DMS 273 (cell line): ENCODE measurements around the gene NLRP12.
"Not testable (repeated sequence)": the region's sequence is repeated elsewhere in the genome, so short reads cannot be mapped to it uniquely, and the experiment has no call there.

Experiments used
- DNase-seq: peaks from one replicate; lab custom pipeline; 2025; ENCODE audit not compliant: unreplicated experiment; lab: John Stamatoyannopoulos, UW

Gene NLRP12

DNA sequence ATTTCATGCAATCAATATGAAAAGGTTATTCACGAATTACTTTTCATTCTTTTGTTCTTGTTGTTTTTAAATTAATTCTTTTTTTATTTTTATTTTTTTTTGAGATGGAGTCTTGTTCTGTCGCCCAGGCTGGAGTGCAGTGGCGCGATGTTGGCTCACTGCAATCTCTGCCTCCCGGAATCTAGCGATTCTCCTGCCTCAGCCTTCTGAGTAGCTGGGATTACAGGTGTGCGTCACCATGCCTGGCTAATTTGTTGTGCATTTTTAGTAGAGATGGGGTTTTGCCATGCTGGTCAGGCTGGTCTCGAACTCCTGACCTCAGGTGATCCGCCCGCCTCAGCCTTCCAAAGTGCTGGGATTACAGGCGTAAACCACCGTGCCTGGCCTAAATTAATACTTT is 16.1 kb upstream of the NLRP12 start:
- not testable (repeated sequence) for DNase-seq

DNA sequence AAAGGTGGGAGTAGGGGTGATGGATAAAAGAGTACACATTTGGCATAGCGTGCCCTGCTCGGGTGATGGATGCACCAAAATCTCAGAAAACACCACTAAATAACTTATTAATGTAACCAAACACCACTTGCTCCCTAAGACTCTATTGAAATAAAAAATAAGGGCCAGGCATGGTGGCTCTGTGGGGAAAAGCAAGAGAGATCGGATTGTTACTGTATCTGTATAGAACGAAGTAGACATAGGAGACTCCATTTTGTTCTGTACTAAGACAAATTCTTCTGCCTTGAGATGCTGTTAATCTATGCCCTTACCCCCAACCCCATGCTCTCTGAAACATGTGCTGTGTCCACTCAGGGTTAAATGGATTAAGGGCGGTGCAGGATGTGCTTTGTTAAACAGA is 14.3 kb upstream of the NLRP12 start:
- not testable (repeated sequence) for DNase-seq

DNA sequence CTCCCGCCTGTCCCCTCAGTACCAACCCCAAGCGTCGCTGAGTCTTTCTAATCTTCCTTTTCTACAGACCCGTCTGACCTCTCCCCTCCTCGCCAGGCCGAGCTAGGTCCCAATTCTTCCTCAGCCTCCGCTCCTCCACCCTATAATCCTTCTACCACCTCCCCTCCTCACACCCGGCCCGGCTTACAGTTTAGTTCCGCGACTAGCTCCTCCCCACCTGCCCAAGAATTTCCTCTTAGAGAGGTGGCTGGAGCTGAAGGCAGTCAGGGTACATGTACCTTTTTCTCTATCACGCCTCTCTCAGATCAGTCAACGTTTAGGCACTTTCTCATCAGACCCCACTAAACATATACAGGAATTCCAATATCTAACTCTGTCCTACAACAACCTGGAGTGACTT is 8.7 kb upstream of the NLRP12 start:
- DNase-seq, result not testable (repeated sequence)

DNA sequence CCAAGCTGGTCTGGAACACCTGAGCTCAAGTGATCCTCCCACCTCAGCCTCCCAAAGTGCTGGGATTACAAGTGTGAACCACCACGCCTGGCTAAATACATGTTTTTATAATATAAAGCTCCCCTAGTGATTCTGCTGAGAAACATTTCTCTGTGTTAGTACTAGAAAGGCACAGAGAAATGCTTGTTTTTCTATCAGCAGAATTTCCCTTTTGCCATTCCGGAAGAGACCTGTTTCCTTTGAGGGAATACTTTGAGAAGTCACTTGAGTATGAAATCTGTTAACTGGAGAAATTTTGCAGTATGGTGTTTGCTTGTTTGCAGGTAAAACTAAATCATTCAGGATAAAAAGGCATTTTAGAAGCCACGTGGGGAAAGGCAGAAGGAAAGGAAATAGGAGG is 4.4 kb upstream of the NLRP12 start:
- DNase-seq, result no peak

DNA sequence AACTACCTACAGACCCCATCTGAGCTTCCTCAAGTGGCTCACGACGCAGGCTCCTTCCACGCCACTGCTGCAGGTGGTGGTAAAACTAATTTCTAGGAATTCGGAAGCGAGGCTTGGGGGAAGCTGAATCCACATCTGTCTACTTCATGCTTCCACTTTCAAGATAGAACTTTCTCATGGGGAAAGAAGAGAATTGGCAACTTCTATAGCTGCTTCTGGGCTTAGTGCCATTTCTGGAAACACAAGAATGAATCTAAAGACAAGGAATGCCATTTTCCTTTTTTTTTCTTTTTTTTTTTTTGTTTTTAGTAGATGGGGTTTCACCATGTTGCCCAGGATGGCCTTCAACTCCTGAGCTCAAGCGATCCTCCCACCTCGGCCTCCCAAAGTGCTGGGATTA is 2.8 kb upstream of the NLRP12 start:
- no peak for DNase-seq

DNA sequence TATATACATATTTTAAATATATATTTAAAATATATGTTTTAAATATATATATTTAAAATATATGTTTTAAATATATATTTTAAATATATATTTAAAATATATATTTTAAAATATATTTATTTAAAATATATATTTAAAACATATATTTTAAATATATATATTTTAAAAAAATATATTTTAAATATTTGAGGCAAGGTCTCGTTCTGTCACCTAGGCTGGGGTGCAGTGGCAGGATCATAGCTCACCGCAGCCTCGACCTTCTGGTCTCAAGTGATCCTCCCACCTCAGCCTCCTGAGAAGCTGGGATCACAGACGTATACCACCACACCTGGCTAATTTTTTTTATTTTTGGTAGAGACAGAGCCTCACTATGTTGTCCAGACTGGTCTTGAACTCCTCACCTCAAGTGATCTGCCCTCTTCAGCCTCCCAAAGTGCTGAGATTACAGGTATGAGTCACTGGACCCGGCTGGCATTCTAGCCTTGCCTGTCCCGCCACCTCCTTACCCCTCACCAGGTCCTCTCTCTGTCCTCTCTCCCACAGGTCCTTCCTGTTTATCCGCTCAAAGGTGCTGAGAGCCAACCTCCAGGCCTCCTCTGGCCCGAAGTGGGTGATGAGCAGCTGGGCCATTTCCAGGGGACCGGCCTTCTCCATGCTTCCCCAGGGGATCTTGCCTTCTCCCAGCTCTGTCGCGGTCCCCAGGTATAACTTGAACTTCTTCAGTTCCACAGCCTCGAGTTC is 564 bp downstream of the NLRP12 start:
- DNase-seq, result no peak

DNA sequence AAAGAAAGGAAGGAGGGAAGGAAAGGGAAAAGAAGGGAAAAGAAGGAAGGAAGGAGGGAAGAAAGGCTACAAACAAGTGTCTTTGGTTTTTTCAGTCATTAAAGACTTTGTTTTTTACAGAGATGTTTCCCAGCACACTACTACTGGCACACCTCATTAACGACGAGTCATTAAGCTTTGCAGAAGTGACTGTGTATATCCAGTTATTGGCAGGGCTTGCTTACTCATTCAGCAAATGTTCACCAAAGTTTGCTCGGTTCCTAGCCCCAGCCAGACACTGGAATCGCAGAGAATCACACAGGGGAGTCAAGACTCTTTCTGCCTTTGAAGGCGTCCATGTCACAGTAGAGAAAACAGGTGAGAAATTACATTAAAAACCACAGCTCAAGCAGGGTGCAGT is 4.3 kb downstream of the NLRP12 start:
- DNase-seq, result no peak

DNA sequence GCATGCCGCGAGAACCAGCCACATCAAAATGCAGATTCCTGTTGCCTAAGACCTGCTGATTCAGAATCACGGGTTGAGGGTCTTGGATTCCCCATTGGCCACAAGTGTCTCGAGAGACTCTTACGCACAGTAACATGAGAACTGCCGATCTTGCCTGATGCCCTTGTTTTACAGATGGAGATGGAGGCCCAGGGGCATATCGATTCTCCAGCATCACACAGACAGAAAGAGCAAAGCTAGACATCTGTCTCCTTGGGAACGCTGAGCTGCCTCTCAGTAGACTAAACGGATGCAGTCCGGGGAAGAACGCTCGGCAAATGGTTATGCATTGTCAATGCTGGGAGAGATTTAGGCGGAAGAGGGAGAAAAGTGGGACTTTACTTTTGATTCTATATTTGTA is 5.4 kb downstream of the NLRP12 start:
- no peak for DNase-seq

DNA sequence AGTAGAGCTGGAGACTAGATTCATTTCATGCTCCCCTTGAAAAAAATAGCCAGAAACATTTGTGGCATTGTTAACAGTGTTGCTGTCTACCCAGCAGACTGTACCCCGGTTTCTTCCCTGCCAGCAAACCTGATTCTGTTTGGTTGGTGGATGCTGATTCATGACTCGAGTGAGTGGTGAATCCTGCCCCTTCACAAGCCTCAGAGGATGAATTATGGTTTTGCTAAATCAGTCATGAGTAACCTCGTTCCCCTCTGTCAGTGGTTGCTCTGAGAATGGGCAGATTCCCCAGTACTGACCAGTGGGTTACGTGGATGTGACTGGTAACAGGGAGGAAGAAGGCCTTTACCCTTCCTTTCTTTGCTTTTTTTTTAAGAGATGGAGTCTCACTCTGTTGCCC is 10.1 kb downstream of the NLRP12 start:
- DNase-seq, result no peak

DNA sequence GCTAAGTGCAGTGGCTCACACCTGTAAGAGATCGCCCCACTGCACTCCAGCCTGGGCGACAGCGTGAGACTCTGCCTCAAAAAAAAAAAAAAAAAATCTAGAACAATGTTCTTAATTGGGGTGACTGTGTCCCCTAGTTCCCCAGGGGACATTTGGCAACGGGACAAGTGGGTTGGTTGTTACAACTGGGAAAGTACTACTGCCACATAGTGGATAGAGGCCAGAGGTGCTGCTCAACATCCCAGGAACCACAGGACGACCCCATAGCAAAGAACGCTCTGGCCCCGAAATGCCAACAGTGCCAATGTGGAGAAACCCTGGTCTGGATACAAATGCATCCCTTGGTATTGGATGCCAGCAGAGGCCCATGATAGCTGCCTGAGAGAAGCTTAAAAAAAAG is 11.8 kb downstream of the NLRP12 start:
- peak; percentile 19 for DNase-seq

DNA sequence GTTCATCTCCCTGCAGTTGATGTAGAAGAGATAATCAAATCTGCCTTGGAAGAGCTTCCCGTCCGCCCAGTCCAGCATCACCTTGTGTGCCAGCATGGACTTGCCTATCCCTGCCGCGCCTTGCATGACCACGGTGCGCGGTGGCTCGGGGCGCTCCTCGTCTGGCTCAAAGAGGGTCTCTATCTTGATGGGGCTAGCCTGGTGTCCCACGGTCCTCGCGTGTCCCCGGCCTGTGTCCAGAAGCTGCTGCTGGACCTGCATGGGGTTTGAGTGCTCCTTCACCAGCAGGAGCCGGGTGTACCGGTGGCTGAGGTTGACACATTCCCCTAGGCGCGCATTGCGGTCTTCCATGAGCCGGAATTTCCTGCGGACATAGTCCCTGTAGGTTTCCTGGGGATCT is 13.2 kb downstream of the NLRP12 start:
- DNase-seq, result no peak

DNA sequence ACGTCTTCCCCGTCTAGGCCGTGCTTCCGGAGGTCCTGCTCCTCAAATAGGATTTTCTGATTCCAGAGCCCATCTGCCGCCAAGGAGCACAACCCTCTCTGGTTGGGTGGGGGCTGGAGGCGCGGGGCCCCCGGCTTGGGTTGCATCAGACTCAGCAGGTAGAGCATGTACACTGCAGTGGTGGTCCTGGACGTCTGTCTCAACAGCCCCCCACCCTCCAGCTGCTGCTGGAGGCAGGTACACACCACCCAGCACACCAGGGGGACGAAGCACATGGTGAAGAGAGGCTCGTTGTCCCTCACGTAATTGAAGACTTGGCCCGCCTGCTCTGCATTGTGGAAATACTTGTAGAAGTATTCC is 13.9 kb downstream of the NLRP12 start:
- no peak for DNase-seq

DNA sequence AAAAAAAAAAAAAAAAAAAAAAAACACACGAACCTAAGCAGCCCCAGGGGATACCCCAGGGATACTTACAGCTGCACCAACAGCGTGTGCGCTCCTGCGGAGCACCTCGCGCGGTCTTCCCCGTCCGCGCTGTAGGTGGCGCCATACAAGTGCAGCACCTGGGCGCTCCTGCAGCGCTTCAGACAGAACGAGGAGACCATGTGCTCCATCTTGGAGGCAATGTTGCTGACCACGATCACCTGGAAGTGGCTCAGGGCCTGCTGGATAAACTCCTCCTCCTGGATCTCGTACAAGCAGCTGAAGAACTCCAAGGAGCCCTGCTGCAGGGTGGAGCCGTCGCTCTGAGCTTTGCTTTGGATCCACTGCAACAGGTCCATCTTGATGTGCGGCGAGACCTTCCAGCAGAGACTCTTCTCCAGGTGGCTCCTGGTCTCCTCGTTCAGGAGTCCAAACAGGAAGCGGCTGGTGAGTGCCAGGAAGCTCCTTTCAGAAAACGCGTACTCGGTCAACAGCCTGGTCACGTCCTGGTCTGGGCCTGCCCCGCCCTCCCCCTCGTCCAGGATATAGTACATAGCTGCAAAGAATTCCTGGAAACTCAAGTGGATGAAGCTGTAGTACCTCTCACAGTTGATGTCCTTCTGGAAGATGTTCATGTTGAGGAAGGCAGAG is 14.5 kb downstream of the NLRP12 start:
- no peak for DNase-seq

DNA sequence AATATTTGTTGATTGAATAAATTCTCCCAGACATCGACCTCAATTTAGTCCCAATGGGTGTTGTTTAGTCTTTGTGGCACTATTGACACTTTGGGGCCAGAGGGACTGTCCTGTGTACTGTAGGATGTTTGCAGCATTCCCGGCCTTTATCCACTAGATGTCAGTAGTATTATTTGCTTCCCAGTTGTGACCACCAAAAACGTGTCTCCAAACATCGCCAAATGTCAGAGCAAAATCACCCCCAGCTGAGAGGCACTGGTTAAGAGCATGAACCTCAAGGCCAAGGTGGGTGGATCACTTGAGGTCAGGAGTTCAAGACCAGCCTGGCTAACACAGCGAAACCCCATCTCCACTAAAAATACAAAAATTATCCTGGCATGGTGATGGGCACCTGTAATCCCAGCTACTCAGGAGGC is 15.4 kb downstream of the NLRP12 start:
- peak; percentile 24 for DNase-seq

DNA sequence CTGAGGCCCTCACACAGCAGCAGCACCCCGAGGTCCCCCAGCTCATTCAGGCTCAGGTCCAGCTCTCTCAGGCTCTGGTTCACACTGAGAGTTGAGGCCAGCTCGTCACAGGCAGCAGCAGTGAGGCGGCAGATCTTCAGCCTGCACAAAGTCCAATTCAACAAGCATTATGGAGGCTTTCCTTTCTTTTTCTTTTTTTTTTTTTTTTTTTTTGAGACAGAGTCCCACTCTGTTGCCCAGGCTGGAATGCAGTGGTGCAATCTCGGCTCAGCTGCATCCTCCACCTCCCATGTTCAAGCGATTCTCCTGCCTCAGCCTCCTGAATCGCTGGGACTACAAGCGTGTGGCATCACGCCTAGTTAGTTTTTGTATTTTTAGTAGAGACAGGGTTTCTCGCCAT is 22.9 kb downstream of the NLRP12 start:
- DNase-seq, result no peak

DNA sequence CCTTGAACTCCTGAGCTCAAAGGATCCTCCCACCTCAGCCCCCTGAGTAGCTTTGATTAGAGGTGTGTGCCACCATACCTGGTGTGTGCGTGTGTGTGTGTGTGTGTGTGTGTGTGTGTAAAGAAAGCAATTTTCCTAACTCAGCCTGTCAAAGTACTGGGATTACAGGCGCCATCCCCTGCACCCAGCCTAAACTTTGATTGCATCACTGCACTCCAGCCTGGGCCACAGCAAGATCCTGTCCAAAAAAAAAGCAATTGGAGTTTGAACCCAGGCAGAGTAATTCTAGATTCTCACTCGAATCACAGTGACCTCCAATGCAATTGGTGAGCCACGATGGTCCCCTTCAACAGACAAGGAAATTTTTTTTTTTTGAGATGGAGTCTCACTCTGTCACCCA is 29.1 kb downstream of the NLRP12 start:
- no peak for DNase-seq

DNA sequence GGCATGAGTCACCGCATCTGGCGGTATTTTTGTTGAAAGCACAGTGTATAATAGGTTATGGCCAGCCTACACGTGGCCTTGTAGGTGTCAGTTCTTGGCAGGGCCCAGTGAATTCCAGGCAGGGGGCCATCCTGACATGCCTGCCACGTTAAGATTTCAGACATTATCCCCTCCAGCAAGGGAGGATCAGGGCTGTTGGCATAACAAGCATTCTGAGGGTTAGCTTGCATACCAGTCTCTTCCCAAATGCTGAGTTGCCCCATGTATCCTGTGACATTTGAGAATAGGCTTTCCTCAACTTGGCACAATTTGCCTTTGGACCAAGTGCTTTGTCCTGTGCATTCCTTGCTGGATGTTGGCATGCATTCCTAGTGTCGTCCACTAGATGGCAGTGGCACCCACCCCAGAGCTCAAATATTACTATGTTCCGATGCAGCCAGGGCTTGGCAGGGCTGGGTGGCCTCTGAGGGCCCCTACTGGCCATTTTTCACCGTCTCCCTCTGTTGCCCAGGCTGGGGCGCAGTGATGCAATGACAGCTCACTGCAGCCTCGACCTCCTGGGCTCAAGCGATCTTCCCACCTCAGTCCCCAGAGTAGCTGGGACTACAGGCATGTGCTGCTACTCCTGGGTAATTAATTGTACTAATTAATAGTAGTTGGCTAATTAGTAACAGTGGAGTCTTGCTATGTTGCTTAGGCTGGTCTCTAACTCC is 31.2 kb downstream of the NLRP12 start:
- DNase-seq, result peak; percentile 90

DNA sequence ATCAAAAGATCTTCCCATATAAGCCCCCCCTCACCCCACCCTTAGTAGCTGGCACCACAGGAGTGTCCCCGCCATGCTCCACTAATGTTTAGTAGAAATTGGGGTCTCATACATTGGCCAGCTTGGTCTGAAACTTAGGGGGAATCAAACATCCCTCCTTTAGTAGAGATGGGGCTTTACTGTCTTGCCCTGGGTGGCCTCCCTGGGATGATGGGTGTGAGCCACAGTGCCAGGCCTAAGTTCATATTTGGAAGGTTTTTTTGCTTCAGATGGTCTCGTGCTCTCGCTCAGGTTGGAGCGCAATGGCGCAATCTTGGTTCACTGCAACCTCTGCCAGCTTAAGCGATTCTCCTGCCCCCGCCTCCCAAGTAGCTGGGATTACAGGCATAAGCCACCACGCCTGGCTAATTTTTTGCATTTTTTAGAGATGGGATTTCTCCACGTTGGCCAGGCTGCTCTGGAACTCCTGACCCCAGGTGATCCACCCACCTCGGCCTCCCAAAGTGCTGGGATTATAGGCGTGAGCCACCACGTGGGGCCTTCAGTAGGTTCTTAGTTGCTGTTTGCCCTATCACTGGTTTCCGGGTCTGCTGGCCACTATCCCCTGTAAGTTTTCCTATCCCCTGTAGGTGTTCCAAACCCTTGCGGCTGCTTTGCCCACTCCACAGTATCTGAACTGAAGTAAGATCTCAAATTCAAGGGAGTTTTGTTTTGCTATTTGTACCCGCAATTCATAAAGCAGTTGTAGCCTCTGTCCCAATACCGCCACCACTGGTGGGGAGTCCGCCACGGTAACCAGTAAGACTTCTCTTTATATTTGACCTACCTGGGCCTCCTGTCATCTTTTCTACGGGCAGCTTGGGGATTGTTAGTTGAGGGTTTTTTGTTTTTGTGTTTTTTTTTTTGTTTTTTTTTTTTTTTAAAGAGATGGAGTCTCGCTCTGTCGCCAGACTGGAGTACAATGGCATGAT is 34.1 kb downstream of the NLRP12 start:
- no peak for DNase-seq

DNA sequence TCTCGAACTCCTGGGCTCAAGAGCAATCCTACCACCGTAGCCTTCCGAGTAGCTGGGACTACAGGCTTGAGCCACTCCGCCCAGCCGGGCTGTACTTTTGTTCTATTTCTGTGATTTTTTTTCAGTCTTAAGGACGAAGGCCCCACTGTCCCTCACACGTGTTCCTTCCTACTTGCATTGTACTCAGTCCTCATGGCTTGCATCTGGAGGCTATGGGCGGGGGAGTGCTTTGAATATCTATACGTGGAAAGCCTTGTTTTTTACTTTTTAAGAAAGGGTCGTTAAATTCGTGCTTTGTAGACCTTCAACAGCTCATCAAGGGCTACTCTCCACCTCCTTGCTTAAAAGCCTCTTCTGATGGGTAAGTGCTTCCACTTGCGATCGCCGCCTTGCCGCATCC is 36.8 kb downstream of the NLRP12 start:
- DNase-seq, result no peak

DNA sequence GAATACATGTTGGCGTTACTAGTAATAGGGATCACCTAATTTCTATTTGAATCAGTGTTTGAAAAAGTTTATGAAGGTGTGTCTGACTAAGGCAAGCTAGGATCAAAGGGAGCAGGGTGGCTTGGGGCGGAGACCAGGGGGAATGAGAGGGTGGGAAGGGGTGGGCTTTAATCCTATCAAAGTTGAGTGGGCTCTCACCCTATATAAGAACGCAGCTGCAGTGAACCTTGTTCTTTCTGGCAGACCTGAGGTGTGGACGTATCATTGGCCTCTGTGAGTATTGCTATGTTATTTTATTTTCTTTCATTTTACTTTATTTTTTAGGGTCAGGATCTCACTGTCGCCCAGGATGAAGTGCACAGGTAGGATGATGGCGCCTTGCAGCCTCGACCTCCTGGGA is 37.4 kb downstream of the NLRP12 start:
- DNase-seq, result no peak

DNA sequence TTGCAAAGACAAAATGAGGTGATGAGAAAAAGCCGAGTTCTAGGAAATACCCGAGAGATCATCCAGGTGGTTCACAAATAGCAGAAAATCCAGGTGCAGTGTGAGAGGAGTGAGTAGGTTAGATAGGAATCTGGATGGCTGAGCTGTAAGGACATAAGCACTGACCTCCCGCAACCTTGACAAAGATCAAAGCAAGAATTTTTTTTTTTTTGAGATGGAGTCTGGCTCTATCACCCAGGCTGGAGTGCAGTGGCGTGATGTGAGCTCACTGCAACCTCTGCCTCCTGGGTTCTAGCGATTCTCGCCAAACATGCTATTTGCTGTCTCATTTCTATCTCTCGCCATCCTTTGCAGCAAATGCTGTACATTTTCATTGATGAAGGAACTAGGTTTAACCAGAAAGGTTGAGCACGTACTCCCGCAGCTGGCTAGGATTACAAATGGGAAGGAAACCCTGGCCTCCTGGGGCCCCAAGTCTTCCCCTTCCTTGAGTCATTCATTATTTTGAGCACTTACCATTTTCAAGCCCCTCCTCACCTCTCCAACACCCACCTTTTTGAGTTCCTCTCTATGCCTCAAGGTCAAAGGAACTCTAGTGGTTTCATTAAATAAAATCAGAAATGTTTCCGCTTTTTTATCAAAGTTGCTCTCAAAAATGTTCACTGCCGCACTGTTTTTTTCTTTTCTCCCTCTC is 38.8 kb downstream of the NLRP12 start:
- DNase-seq, result no peak
